22Rv1 (cell line): ENCODE measurements around the gene PHF21A.

ENCODE experiments used
- CTCF ChIP-seq: fragments of 450-650 bp; IDR thresholded peaks from 2 replicates; pipeline ENCODE4 v1.5.1; 2017; ENCODE audit warnings: mild to moderate bottlenecking
- ZFX ChIP-seq: fragments of 450-650 bp; IDR thresholded peaks from 2 replicates; pipeline ENCODE4 v1.6.1; 2017; ENCODE audit warnings: antibody characterized with exemption, borderline replicate concordance

- TF ChIP-seq CTCF (no peak), ZFX (no peak)
Observed at GRCh38 chr11:46075168-46075567, 46.1 kb downstream of the PHF21A start.
